Measurements from ENCODE around the gene CUL1. TPM values are rescaled to one million over a fixed set of nuclear protein-coding genes. Genes with fewer than 3 reads are reported as not detected.

CUL1 gene
- total and polyA plus RNA-seq, 2 experiments from 2014 or later, result 35.6 to 71.3 TPM

GRCh38 chr7:148700661-148701064 lies 2.0 kb downstream of the CUL1 start:
- peak overlapping the region; percentile 93 for H3K4me3 Mint-ChIP-seq
- peak overlapping the region; percentile 84 for H3K4me2 ChIP-seq
- H4K20me1 ChIP-seq (replicated peaks; ENCODE audit: insufficient read depth), result peaks cover 24% of the 10 kb centered on the region
- no peaks in the 10 kb centered on the region; the same call in 2 of the 3 replicates for H3K9me3 Mint-ChIP-seq
- no peak for ATAC-seq
- no peaks in the 10 kb centered on the region; the same call in 2 of the 3 replicates for H3K36me3 Mint-ChIP-seq (ENCODE audit: low read depth)
- peaks cover 77% of the 10 kb centered on the region for H3K79me2 ChIP-seq (replicated peaks; ENCODE audit: insufficient read depth)
- 0 out of 2 replicates have a peak, but pooled peaks cover 3% of the 10 kb centered on the region for H3F3A ChIP-seq (replicated peaks; ENCODE audit: low read depth)
- H3K27me3 Mint-ChIP-seq (ENCODE audit: insufficient read depth, low read depth, poor library complexity), result peaks cover 3% of the 10 kb centered on the region
- H3K4me3 ChIP-seq, result peak overlapping the region; percentile 80
- no peak overlapping the region for H2AFZ ChIP-seq
- peak overlapping the region; percentile 81; the same call in 1 of the 2 replicates for H3K27ac ChIP-seq (ENCODE audit: low read depth)
- H3K4me1 Mint-ChIP-seq, result peaks cover 64% of the 10 kb centered on the region
- no peaks in the 10 kb centered on the region for H3K27me3 ChIP-seq (ENCODE audit: insufficient read depth)
- TF ChIP-seq EZH2phosphoT487 (IDR thresholded peaks at IDR 0.05; ENCODE audit: unreplicated experiment) (no peak), NANOG (IDR thresholded peaks at IDR 0.05; ENCODE audit: borderline replicate concordance) (no peak), EZH2 (IDR thresholded peaks at IDR 0.05; ENCODE audit: low read depth, unreplicated experiment) (no peak), ZNF331 (CRISPR knock-in tag; IDR thresholded peaks at IDR 0.05; ENCODE audit: low read depth) (no peak), REST (IDR thresholded peaks at IDR 0.05; ENCODE audit: unreplicated experiment) (no peak), ZNF462 (CRISPR knock-in tag; IDR thresholded peaks at IDR 0.05) (no peak), ZNF114 (CRISPR knock-in tag; IDR thresholded peaks at IDR 0.05) (no peak), JUNB (IDR thresholded peaks at IDR 0.05; ENCODE audit: unreplicated experiment) (no peak), ETS1 (IDR thresholded peaks at IDR 0.05) (no peak), POLR2AphosphoS5 (IDR thresholded peaks at IDR 0.05; ENCODE audit: low read depth) (no peak), CREB1 (CRISPR knock-in tag; IDR thresholded peaks at IDR 0.05; ENCODE audit: low read depth) (no peak), STAT1 (IDR thresholded peaks at IDR 0.05; ENCODE audit: unreplicated experiment) (no peak)
- TF ChIP-seq, protein P1, sequence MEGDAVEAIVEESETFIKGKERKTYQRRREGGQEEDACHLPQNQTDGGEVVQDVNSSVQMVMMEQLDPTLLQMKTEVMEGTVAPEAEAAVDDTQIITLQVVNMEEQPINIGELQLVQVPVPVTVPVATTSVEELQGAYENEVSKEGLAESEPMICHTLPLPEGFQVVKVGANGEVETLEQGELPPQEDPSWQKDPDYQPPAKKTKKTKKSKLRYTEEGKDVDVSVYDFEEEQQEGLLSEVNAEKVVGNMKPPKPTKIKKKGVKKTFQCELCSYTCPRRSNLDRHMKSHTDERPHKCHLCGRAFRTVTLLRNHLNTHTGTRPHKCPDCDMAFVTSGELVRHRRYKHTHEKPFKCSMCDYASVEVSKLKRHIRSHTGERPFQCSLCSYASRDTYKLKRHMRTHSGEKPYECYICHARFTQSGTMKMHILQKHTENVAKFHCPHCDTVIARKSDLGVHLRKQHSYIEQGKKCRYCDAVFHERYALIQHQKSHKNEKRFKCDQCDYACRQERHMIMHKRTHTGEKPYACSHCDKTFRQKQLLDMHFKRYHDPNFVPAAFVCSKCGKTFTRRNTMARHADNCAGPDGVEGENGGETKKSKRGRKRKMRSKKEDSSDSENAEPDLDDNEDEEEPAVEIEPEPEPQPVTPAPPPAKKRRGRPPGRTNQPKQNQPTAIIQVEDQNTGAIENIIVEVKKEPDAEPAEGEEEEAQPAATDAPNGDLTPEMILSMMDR (conservative IDR thresholded peaks at IDR 0.05; ENCODE audit: low read depth in 2 of 2), result no peak
- DNase-seq (ENCODE audit: low spot score), result peak; percentile 50
- H3K27ac Mint-ChIP-seq, result peak overlapping the region; percentile 95
- H3K4me1 ChIP-seq (ENCODE audit: insufficient read depth), result peaks cover 65% of the 10 kb centered on the region
- H3K36me3 ChIP-seq (ENCODE audit: insufficient read depth), result no peaks in the 10 kb centered on the region
- no peaks in the 10 kb centered on the region for H3K9me2 ChIP-seq (ENCODE audit: insufficient read depth)
